GM06990 (cell line): ENCODE results near the gene IL1RAPL1.

Experiments
- DNase-seq: peaks from one replicate; pipeline ENCODE4 v3.0.0-alpha.2; 2011; ENCODE audit not compliant: insufficient read length; ENCODE audit errors: extremely low read depth
- H3K27me3 ChIP-seq: replicated peaks from 2 replicates; pipeline ENCODE4 v1.6.0; 2011; ENCODE audit warnings: low read length; ENCODE audit not compliant: control insufficient read depth, insufficient read depth
- H3K36me3 ChIP-seq: 2 replicates; pipeline ENCODE4 v1.5.1; 2011; ENCODE audit warnings: low read length; ENCODE audit not compliant: control insufficient read depth, insufficient read depth
- H3K4me3 ChIP-seq: replicated peaks from 2 replicates; pipeline ENCODE4 v1.5.1; 2011; ENCODE audit warnings: low read depth, mild to moderate bottlenecking, control low read depth, low read length
- CTCF ChIP-seq: IDR thresholded peaks from 2 replicates; pipeline ENCODE4 v1.5.1; 2011; ENCODE audit warnings: low read length, control low read depth, mild to moderate bottlenecking, inconsistent platforms; ENCODE audit not compliant: insufficient read depth, poor library complexity, severe bottlenecking

Gene IL1RAPL1

GRCh38 chrX:29662101-29662500, 1074.9 kb downstream of the IL1RAPL1 start:
- no peak for TF ChIP-seq CTCF
- DNase-seq, result no peak

GRCh38 chrX:29662759-29663503, 1075.7 kb downstream of the IL1RAPL1 start:
- Histone ChIP-seq H3K4me3 (no peak overlapping the region), H3K27me3 (no peaks in the 10 kb centered on the region), H3K36me3 (no peaks in the 10 kb centered on the region)
- no peak for DNase-seq
- TF ChIP-seq CTCF, result no peak

More at GRCh38 chrX:29662101-29662500, 1074.9 kb downstream of the IL1RAPL1 start:
- Histone ChIP-seq H3K36me3 (no peaks in the 10 kb centered on the region), H3K27me3 (no peaks in the 10 kb centered on the region), H3K4me3 (no peak overlapping the region)

- DNase-seq, result no peak
- Histone ChIP-seq H3K27me3 (no peaks in the 10 kb centered on the region), H3K36me3 (no peaks in the 10 kb centered on the region), H3K4me3 (no peak overlapping the region)
- no peak for TF ChIP-seq CTCF
These were observed 1078.3 kb downstream of the IL1RAPL1 start for GRCh38 chrX:29665532-29665931.

GRCh38 chrX:29666366-29666765, 1079.1 kb downstream of the IL1RAPL1 start:
- DNase-seq, result no peak
- no peaks in the 10 kb centered on the region for H3K27me3 ChIP-seq
- H3K36me3 ChIP-seq, result no peaks in the 10 kb centered on the region
- TF ChIP-seq CTCF, result no peak
- H3K4me3 ChIP-seq, result no peak overlapping the region

GRCh38 chrX:29671421-29671820, 1084.2 kb downstream of the IL1RAPL1 start:
- Histone ChIP-seq H3K36me3 (no peaks in the 10 kb centered on the region), H3K4me3 (no peak overlapping the region), H3K27me3 (no peaks in the 10 kb centered on the region)
- DNase-seq, result no peak
- TF ChIP-seq CTCF, result no peak

GRCh38 chrX:29687687-29688086, 1100.4 kb downstream of the IL1RAPL1 start:
- Histone ChIP-seq H3K4me3 (no peak overlapping the region), H3K27me3 (no peaks in the 10 kb centered on the region), H3K36me3 (no peaks in the 10 kb centered on the region)
- DNase-seq, result no peak
- TF ChIP-seq CTCF, result no peak
